Measurements from ENCODE around the gene LIMA1.

LIMA1 gene

DNA sequence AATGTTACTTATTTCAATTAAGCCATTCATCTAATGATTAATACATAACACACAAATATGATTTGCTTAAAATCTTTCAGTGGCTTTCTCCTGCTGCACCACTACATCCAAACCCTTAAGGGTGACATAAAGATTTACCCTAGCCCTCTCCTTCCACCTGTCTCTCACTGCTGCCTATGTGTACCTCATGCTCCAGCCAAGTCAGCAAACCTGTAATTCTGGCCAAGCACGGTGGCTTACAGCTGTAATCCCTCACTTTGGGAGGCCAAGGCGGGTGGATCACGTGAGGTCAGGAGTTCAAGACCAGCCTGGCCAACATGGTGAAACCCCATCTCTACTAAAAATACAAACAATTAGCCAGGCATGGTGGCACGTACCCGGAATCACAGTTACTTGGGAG lies 84.5 kb downstream of the LIMA1 start:
- no peak for TF ChIP-seq ZFX (IDR thresholded peaks at IDR 0.05)
- TF ChIP-seq, protein P1, sequence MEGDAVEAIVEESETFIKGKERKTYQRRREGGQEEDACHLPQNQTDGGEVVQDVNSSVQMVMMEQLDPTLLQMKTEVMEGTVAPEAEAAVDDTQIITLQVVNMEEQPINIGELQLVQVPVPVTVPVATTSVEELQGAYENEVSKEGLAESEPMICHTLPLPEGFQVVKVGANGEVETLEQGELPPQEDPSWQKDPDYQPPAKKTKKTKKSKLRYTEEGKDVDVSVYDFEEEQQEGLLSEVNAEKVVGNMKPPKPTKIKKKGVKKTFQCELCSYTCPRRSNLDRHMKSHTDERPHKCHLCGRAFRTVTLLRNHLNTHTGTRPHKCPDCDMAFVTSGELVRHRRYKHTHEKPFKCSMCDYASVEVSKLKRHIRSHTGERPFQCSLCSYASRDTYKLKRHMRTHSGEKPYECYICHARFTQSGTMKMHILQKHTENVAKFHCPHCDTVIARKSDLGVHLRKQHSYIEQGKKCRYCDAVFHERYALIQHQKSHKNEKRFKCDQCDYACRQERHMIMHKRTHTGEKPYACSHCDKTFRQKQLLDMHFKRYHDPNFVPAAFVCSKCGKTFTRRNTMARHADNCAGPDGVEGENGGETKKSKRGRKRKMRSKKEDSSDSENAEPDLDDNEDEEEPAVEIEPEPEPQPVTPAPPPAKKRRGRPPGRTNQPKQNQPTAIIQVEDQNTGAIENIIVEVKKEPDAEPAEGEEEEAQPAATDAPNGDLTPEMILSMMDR (conservative IDR thresholded peaks at IDR 0.05): no peak
- no peak overlapping the region for H3K27ac ChIP-seq

DNA sequence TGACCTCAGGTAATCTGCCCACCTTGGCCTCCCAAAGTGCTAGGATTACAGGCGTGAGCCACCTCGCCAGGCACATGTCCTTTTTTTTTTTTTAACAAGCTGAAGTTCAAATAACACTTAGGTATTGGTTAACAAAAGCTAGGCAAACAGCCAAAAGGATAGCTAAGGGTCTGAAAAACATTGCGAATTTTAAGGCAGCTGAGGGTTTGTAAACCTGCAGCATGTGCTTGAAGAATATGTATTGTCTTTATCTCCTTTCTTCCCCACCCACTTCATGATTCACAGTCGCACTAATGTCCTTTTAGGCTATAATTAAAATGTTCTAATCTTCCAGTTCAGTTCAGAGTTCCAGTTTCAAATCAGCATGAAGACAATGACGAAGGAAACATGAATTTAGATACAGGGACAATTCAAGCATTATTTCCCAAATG lies 86.0 kb downstream of the LIMA1 start:
- H3K27ac ChIP-seq: peak overlapping the region; percentile 37
- no peak for TF ChIP-seq ZFX (IDR thresholded peaks at IDR 0.05)

DNA sequence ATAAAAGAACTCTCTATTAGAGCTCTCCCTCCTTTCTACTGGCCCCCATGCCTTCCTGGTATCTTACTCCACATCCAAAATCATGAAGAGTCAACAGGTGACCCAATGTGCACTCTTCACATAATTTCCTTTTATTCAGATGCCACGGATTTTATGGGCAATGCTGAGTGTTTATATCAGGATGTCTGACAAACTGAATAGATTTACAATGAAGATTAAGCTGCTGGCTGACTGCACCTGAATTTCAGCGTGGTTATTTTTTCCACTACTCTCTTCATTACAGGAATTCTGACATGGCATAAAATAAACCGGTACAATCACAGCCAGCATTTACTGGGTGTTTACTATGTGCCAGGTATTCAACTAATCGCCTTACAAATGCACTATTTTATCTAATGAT lies 86.8 kb downstream of the LIMA1 start:
- H3K27ac ChIP-seq: no peak overlapping the region
- TF ChIP-seq, protein P1 (conservative IDR thresholded peaks at IDR 0.05): no peak
- TF ChIP-seq ZFX (IDR thresholded peaks at IDR 0.05): no peak

DNA sequence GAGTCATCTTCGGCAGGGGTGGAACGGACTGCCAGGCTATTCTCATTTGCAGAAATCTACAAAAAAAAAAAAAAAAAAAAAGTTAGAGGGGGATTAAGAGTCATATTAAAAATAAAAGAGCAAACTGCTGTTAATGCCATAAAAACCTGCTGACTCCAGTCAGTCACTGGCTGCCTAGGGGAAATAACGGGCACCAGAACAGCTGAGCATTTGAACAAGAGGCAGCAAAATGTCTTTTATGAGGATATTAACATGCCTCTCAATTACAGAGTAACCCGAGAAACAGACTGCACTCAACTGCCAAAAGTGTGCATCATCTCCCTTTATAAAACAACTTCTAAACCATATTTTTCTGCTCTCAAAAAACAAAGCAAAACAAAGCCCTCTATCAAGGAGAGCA lies 87.5 kb downstream of the LIMA1 start:
- no peak for TF ChIP-seq ZFX (IDR thresholded peaks at IDR 0.05)
- TF ChIP-seq, protein P1 (conservative IDR thresholded peaks at IDR 0.05): no peak
- no peak overlapping the region for H3K27ac ChIP-seq

DNA sequence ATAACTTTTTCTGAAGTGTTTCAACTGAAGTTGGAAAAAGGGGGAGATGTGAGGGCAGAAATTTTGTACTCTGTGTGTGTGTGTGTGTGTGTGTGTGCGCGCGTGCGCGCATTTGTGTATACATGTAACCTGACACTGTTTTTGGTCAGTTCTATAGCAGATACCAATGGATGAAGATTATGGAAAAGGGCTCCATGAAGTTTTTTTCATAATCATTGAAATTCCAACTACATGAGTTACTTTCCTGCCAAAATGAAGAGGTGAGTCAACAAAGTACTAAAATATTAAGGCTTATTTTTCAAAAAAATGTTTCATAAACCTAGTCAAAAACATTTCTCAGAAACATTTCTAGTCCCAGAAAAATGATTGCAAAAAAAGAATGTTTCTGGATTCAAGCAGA lies 90.4 kb downstream of the LIMA1 start:
- no peak overlapping the region for H3K27ac ChIP-seq
- no peak for TF ChIP-seq ZFX (IDR thresholded peaks at IDR 0.05)
- TF ChIP-seq, protein P1 (conservative IDR thresholded peaks at IDR 0.05): no peak

DNA sequence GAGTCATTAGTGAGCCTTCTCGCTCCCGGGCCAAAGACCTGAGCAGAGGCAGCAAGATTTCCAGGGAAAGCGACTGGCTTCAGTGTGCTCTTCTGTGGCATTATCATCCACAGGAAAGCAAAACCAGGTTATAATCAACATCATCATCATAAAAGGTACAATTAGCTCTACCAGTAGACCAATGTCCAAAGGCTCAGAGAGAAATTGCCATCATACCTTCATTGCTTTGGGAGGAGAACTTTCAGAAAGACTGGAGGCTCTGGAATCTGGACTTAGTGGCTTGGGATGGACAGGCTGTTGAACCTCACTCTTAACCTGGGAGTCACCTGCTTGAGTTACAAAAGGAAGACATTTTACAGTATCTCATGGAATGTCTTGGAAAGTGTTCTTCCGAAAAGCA lies 91.1 kb downstream of the LIMA1 start:
- no peak overlapping the region for H3K27ac ChIP-seq
- TF ChIP-seq ZFX (IDR thresholded peaks at IDR 0.05): no peak
- TF ChIP-seq, protein P1 (conservative IDR thresholded peaks at IDR 0.05): no peak

DNA sequence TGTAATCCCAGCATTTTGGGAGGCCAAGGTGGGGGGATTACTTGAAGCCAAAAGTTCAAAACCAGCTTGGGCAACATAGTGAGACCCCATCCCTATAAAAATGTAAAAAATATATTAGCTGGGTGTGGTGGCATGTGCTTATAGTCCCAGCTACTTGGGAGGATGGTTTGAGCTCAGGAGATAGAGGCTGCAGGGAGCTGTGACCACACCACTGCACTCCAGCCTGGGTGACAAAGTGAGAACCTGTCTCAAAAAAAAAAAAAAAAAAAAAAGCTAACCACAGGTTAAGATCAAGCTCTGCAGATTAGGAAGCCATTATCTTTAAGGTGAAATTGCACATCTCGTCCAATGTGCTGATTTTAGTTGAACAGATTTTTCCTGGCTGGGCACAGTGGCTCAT lies 92.5 kb downstream of the LIMA1 start:
- H3K27ac ChIP-seq: no peak overlapping the region

More for the DNA sequence above, 92.5 kb downstream of the LIMA1 start:
- TF ChIP-seq, protein P1 (conservative IDR thresholded peaks at IDR 0.05): no peak
- TF ChIP-seq ZFX (IDR thresholded peaks at IDR 0.05): no peak
